RWPE1 (cell line): ENCODE measurements around the gene ADAMTS7.
A peak's percentile ranks its signal among the peaks of the same experiment; 100 is the strongest.
"Not testable (repeated sequence)": the region's sequence is repeated elsewhere in the genome, so short reads cannot be mapped to it uniquely, and the experiment has no call there.

Experiments
- CTCF ChIA-PET: fragments of 350-600 bp; sonication (Branson Sonifier 250); formaldehyde crosslinking; extraction: SDS; loops from one replicate; lab custom pipeline; 2021; lab: Yijun Ruan, JAX
- POLR2A ChIA-PET: fragments of 400-600 bp; formaldehyde crosslinking; extraction: SDS; loops from one replicate; lab custom pipeline; 2020; ENCODE audit warnings: antibody characterized with exemption; ENCODE audit not compliant: low non-redundant PET; lab: Yijun Ruan, JAX
- DNase-seq: peaks from one replicate; pipeline ENCODE4 v3.0.0; 2012; ENCODE audit warnings: low spot score
- H3K27ac ChIP-seq: fragments of 450-650 bp; 2 replicates; pipeline ENCODE4 v1.5.1; 2017
- CTCF ChIP-seq: fragments of 450-650 bp; conservative IDR thresholded peaks from 2 replicates; pipeline ENCODE4 v1.5.1; 2017; ENCODE audit warnings: low read depth, mild to moderate bottlenecking

Gene ADAMTS7

GRCh38 chr15:78800189-78800588 lies 11.1 kb downstream of the ADAMTS7 start:
- DNase-seq: no peak
- no peak for TF ChIP-seq CTCF
- no peak overlapping the region for H3K27ac ChIP-seq
- POLR2A ChIA-PET: no interaction called here
- CTCF ChIA-PET: no interaction called here

- CTCF ChIA-PET: interaction anchor here (0.6 kb wide), 2 partner anchors 12 to 22 kb away, joined by 4 to 5 read pairs; no protein-coding TSS in a partner anchor
- DNase-seq, POLR2A ChIA-PET: not testable (repeated sequence)
- peak overlapping the region; percentile 88 for H3K27ac ChIP-seq
Observed at GRCh38 chr15:78799102-78799501, 12.2 kb downstream of the ADAMTS7 start.

- POLR2A ChIA-PET: not testable (repeated sequence)
- peak overlapping the region; percentile 88 for H3K27ac ChIP-seq
- DNase-seq: peak; percentile 74
- CTCF ChIA-PET: interaction anchor here (0.6 to 0.8 kb wide), 3 partner anchors 23 to 61 kb away, joined by 3 to 4 read pairs (median 4); no protein-coding TSS in a partner anchor
Observed at GRCh38 chr15:78798355-78798754, 12.9 kb downstream of the ADAMTS7 start.

GRCh38 chr15:78797951-78798350 lies 13.3 kb downstream of the ADAMTS7 start:
- CTCF ChIA-PET: interaction anchor here (0.6 to 0.8 kb wide), 2 partner anchors 24 to 62 kb away, joined by 3 to 4 read pairs; no protein-coding TSS in a partner anchor
- TF ChIP-seq CTCF: no peak
- POLR2A ChIA-PET: no interaction called here
- no peak for DNase-seq
- peak overlapping the region; percentile 88 for H3K27ac ChIP-seq

- no peak for TF ChIP-seq CTCF
- DNase-seq: no peak
- H3K27ac ChIP-seq: peak overlapping the region; percentile 88
- ChIA-PET CTCF (no interaction called here), POLR2A (no interaction called here)
Observed at GRCh38 chr15:78796510-78796909, 14.8 kb downstream of the ADAMTS7 start.

- DNase-seq: no peak
- CTCF ChIA-PET: no interaction called here
- POLR2A ChIA-PET: no interaction called here
Observed at GRCh38 chr15:78795043-78795442, 16.2 kb downstream of the ADAMTS7 start.

GRCh38 chr15:78794446-78794845 lies 16.8 kb downstream of the ADAMTS7 start:
- POLR2A ChIA-PET, DNase-seq, CTCF ChIA-PET, H3K27ac ChIP-seq: not testable (repeated sequence)

More at GRCh38 chr15:78795043-78795442, 16.2 kb downstream of the ADAMTS7 start:
- peak overlapping the region; percentile 88 for H3K27ac ChIP-seq
- TF ChIP-seq CTCF: no peak

GRCh38 chr15:78791357-78791756 lies 19.9 kb downstream of the ADAMTS7 start:
- DNase-seq: no peak
- ChIA-PET POLR2A (no interaction called here), CTCF (no interaction called here)
- no peak for TF ChIP-seq CTCF
- H3K27ac ChIP-seq: no peak overlapping the region
